ENCODE results near the gene PPP1CC. TPM values are rescaled to one million over a fixed set of nuclear protein-coding genes. Genes with fewer than 3 reads are reported as not detected.

The PPP1CC gene
- total RNA-seq, 2 experiments from 2014 or later, result 146 to 264 TPM

DNA sequence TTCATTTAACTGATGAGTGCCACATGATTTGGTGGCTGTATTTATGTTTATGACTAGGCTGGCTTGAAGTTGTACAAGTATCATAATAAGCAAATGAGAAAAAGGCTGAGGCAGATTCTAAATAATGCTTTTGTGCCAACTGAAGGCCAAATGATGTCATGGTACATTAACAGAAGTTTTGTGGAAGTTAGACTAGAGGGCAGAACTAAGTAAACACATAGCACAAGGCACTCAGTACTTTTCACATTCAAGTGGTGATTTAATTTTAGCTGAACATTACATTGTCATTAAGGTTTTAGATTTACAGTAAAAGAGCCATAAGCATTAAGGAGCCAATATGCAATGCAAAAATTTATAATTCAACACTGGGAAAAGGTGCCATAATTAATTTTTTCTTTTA is 21.1 kb downstream of the PPP1CC start:
- no peak overlapping the region for H3K4me3 ChIP-seq (ENCODE audit: low read depth, low read length, poor library complexity, severe bottlenecking)
- peaks cover 99% of the 10 kb centered on the region for H3K36me3 ChIP-seq (ENCODE audit: insufficient read depth, low read length)
- no TSS peak for BruUV-seq (replicated peaks)
- no peaks in the 10 kb centered on the region for H3K9me2 ChIP-seq (ENCODE audit: insufficient read depth, low read length)
- peaks cover 47% of the 10 kb centered on the region for H3K79me2 ChIP-seq (ENCODE audit: insufficient read depth, low read depth, low read length)
- intact Hi-C loops (cut with micrococcal nuclease; ENCODE audit: unreplicated experiment), result no loop called here
- peaks cover 19% of the 10 kb centered on the region for H4K20me1 ChIP-seq (ENCODE audit: insufficient read depth, low read length)
- POLR2A ChIA-PET, result interaction anchor here (0.6 kb wide), 1 partner anchor 15 kb away, joined by 3 read pairs; no protein-coding TSS in a partner anchor
- CTCF ChIA-PET (ENCODE audit: unreplicated experiment), result no interaction called here
- no peak overlapping the region for H2AFZ ChIP-seq (ENCODE audit: low read length)
- H3K4me1 ChIP-seq (ENCODE audit: insufficient read depth, low read length, poor library complexity, severe bottlenecking), result peaks cover 3% of the 10 kb centered on the region
- no peaks in the 10 kb centered on the region for H3K9me3 ChIP-seq (ENCODE audit: low read length)
- no peak for DNase-seq (ENCODE audit: low spot score)
- TF ChIP-seq EZH2phosphoT487 (IDR thresholded peaks at IDR 0.05; ENCODE audit: borderline replicate concordance, low read depth, low read length), result no peak
- TF ChIP-seq CTCF (conservative IDR thresholded peaks at IDR 0.05; ENCODE audit: low read length), result no peak
- no peak overlapping the region for H3K4me2 ChIP-seq (ENCODE audit: low read length)
- no peak overlapping the region for H3K27ac ChIP-seq (ENCODE audit: low read depth, low read length, poor library complexity, severe bottlenecking)

DNA sequence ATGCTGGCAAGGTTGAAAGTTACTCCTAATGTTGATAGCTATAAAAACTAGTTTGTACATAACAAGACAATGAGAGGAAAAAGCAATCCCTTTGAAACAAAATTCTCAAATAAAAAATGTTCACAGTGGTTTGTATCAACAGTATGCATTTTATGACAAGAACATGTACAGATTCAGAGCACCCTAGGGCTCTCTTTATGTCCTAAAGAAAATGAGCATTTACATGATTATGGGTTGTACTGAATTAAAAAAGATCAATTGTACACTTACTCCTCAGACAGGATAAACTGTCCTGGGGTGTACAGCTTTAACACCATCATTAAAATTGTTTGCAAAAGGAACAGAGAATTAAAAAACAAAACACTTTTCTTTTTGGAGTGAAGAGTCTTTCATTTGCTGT is 22.2 kb downstream of the PPP1CC start:
- no TSS peak for BruUV-seq (replicated peaks)
- H3K79me2 ChIP-seq (ENCODE audit: insufficient read depth, low read depth, low read length), result peaks cover 36% of the 10 kb centered on the region; the same call in 1 of the 2 replicates
- H3K27ac ChIP-seq (ENCODE audit: low read depth, low read length, poor library complexity, severe bottlenecking), result no peak overlapping the region

More for the DNA sequence above, 22.2 kb downstream of the PPP1CC start:
- CTCF ChIA-PET (ENCODE audit: unreplicated experiment), result no interaction called here
- Histone ChIP-seq H3K9me2 (ENCODE audit: insufficient read depth, low read length) (no peaks in the 10 kb centered on the region), H3K4me1 (ENCODE audit: insufficient read depth, low read length, poor library complexity, severe bottlenecking) (peaks cover 3% of the 10 kb centered on the region), H3K4me3 (ENCODE audit: low read depth, low read length, poor library complexity, severe bottlenecking) (no peak overlapping the region), H3K9me3 (ENCODE audit: low read length) (no peaks in the 10 kb centered on the region), H3K36me3 (ENCODE audit: insufficient read depth, low read length) (peaks cover 95% of the 10 kb centered on the region), H2AFZ (ENCODE audit: low read length) (no peak overlapping the region), H3K4me2 (ENCODE audit: low read length) (no peak overlapping the region), H4K20me1 (ENCODE audit: insufficient read depth, low read length) (peaks cover 11% of the 10 kb centered on the region)
- no peak for TF ChIP-seq EZH2phosphoT487 (IDR thresholded peaks at IDR 0.05; ENCODE audit: borderline replicate concordance, low read depth, low read length)
- TF ChIP-seq CTCF (conservative IDR thresholded peaks at IDR 0.05; ENCODE audit: low read length), result no peak
- DNase-seq (ENCODE audit: low spot score), result no peak
- intact Hi-C loops (cut with micrococcal nuclease; ENCODE audit: unreplicated experiment), result no loop called here
- POLR2A ChIA-PET, result interaction anchor here (0.8 to 1.3 kb wide), 2 partner anchors 9 to 436 kb away, joined by 3 read pairs; no protein-coding TSS in a partner anchor

Measured in OCI-LY7 (cell line).